GM12875 (cell line): ENCODE measurements around the gene PTPRD.

Experiments
- H3K4me3 ChIP-seq: one replicate; pipeline ENCODE4 v1.5.1; 2011; ENCODE audit warnings: low read depth, low read length, control low read depth
- CTCF ChIP-seq: IDR thresholded peaks from 2 replicates; pipeline ENCODE4 v1.5.1; 2011; ENCODE audit warnings: low read depth, mild to moderate bottlenecking, control low read depth, inconsistent platforms, low read length, moderate library complexity, borderline replicate concordance; ENCODE audit not compliant: insufficient read depth

The PTPRD gene

GRCh38 chr9:10274988-10275387 lies 337.8 kb downstream of the PTPRD start:
- no peak for TF ChIP-seq CTCF
- H3K4me3 ChIP-seq, result no peak overlapping the region

- TF ChIP-seq CTCF, result no peak
- no peak overlapping the region for H3K4me3 ChIP-seq
Measured at GRCh38 chr9:10274175-10274574, 338.6 kb downstream of the PTPRD start.

GRCh38 chr9:10272830-10273229 lies 340.0 kb downstream of the PTPRD start:
- TF ChIP-seq CTCF, result no peak
- no peak overlapping the region for H3K4me3 ChIP-seq

DNA sequence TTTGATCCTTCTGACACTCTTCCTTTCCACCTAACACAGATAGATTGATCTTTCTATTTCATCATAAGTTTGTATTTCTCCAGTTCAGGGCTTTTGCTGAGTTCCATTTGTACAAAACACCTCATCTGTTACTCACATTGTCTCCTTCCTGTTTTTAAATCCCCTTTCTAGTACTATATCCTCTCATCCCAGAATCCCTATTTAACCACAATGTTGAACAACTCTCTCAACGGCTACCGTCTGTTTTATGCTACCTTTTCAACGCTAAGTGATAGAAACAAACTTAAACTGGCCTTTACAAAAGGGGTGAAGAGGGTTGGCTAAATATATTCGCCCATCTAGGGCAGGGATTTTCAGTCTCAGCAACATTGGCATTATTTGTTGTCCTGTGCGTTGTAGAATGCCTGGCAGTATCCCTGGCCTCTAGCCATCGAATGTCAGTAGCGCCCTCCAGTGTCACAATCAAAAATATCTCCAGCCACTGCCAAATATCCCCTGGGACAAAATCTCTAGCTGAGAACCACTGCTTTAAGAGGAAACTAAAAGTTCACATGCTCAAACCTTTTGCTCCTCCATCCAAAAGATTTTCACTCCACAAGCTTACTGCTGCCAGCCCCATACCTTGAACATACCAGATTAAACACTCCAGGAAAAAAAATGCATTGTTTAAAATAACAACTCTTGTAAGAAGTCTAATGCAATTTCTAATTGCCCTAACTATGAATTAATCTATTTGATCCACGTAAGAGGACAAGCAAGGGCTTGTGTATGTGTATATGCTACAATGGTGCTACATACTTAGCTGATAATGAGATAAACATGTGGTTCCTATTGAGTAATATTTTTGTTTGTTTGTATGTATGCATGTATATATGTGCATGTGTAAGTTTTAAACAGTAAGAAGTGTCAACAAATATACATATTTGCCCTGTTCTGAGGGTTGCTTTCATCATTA lies 344.0 kb downstream of the PTPRD start:
- TF ChIP-seq CTCF, result peak; percentile 36; the same call in 1 of the 2 replicates
- no peak overlapping the region for H3K4me3 ChIP-seq

- no peak for TF ChIP-seq CTCF
- no peak overlapping the region for H3K4me3 ChIP-seq
Measured at GRCh38 chr9:10265153-10265631, 347.6 kb downstream of the PTPRD start.

DNA sequence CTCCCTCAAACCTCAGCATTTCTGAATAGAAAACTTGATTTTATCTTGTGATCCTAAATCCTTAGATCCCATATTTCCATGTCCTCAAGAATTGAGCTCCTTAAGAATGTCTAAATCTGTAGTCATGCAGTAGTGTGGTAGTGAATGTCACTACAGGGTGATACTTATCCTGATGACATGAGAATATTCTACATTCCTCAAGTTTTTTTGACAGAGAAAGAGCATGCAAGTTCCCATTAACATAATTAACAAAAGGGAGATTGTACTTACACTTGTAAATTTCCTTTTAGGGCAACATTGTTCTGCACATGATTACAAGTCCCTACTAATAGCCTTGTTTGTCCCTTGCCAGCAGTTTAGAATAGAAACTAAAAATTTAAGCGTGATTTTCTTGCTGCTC lies 352.3 kb downstream of the PTPRD start:
- TF ChIP-seq CTCF, result no peak
- no peak overlapping the region for H3K4me3 ChIP-seq

- TF ChIP-seq CTCF, result no peak
- no peak overlapping the region for H3K4me3 ChIP-seq
Measured at GRCh38 chr9:10259668-10260067, 353.1 kb downstream of the PTPRD start.
